K562 (cell line): ENCODE data around the gene IL20. TPM values are rescaled to one million over a fixed set of nuclear protein-coding genes. Genes with fewer than 3 reads are reported as not detected.

ENCODE experiments used
- polyA plus RNA-seq, 8 experiments: library from polyadenylated mRNA; depleted of rRNA in 4 of 8; stranded (reverse) in 5 of 8; unstranded in 3 of 8; fragments of >200 nt; fragmentation: Nextera tagmentation in 2 of 8; fragmentation: Illumina TruSeq in 1 of 8; extraction: Ambion mirVana in 2 of 8; extraction: Trizol in 1 of 8; gene quantifications; 2 replicates each; pipeline versions ENCODE4 v1.2.1 to v1.2.3, GENCODE V29; 2011 to 2014; ENCODE audit warnings: inconsistent platforms in 1 of 8, missing spikeins in 1 of 8
- total RNA-seq, 7 experiments: library from RNA; depleted of rRNA in 6 of 7; stranded (reverse); fragments of >200 nt in 6 of 7; fragmentation: Illumina TruSeq in 2 of 7; extraction: Trizol in 2 of 7; gene quantifications; 2 replicates each; pipeline versions ENCODE4 v1.2.1 to v1.2.3, GENCODE V29; 2011 to 2021; ENCODE audit warnings: low replicate concordance in 1 of 7
- TF ChIP-seq, protein P1 (sequence below), 2 experiments: fragments of 450-650 bp; formaldehyde crosslinking in 1 of 2; IDR thresholded peaks; 2 replicates each; pipeline versions ENCODE4 v1.4.0 to v1.6.1; 2014 to 2020; ENCODE audit warnings: mild to moderate bottlenecking in 2 of 2, borderline replicate concordance in 1 of 2, low read depth in 1 of 2

The IL20 gene
- total and polyA plus RNA-seq, 9 of the 15 experiments (the other 6 are each of a cell fraction or from before 2014, with no cell fraction given), result not detected

DNA sequence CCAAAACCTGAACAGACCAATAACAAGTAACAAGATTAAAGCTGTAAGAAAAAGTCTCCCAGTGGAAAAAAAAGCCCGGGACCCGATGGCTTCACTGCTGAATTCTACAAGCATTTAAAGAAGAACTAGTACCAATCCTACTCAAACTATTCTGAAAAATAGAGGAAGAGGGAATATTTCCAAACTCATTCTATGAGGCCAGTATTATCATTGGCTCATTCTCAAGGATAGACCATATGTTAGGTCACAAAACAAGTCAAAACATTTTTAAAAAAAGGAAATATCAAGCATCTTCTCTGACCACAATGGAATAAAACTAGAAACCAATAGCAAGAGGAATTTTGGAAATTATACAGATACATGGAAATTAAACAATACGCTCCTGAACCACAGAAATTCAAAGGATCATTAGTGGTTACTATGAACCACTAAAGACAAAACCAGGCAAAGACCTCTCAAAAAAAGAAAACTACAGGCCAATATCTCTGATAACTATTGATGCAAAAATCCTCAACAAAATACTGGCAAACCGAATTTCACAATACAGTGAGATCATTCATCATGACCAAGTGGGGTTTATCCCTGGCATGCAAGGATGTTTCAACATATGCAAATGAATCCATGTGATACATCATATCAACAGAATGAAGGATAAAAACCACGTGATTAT lies 13.9 kb upstream of the IL20 start (continued):
- TF ChIP-seq, protein P1, sequence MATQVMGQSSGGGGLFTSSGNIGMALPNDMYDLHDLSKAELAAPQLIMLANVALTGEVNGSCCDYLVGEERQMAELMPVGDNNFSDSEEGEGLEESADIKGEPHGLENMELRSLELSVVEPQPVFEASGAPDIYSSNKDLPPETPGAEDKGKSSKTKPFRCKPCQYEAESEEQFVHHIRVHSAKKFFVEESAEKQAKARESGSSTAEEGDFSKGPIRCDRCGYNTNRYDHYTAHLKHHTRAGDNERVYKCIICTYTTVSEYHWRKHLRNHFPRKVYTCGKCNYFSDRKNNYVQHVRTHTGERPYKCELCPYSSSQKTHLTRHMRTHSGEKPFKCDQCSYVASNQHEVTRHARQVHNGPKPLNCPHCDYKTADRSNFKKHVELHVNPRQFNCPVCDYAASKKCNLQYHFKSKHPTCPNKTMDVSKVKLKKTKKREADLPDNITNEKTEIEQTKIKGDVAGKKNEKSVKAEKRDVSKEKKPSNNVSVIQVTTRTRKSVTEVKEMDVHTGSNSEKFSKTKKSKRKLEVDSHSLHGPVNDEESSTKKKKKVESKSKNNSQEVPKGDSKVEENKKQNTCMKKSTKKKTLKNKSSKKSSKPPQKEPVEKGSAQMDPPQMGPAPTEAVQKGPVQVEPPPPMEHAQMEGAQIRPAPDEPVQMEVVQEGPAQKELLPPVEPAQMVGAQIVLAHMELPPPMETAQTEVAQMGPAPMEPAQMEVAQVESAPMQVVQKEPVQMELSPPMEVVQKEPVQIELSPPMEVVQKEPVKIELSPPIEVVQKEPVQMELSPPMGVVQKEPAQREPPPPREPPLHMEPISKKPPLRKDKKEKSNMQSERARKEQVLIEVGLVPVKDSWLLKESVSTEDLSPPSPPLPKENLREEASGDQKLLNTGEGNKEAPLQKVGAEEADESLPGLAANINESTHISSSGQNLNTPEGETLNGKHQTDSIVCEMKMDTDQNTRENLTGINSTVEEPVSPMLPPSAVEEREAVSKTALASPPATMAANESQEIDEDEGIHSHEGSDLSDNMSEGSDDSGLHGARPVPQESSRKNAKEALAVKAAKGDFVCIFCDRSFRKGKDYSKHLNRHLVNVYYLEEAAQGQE (IDR thresholded peaks at IDR 0.05; ENCODE audit: borderline replicate concordance), result no peak
- TF ChIP-seq, protein P1 (CRISPR knock-in tag; IDR thresholded peaks at IDR 0.05; ENCODE audit: low read depth), result no peak
